K562 treated with DMSO at 1 percent for 48 hours (cell line): ENCODE data around the gene SMIM5. TPM values are rescaled to one million over a fixed set of nuclear protein-coding genes. Genes with fewer than 3 reads are reported as not detected.

Experiments
- total RNA-seq: library from RNA; unstranded; fragments of 300-600 nt; gene quantifications from 2 replicates; pipeline ENCODE4 v1.2.3, GENCODE V29; 2022; ENCODE audit warnings: low replicate concordance; ENCODE audit errors: extremely low read depth

The SMIM5 gene
- total RNA-seq, result not detected in 2 replicates

GRCh38 chr17:75632863-75633485 lies at the start of gene SMIM5:
TSS of gene SMIM5 (plus strand) at chr17:75633434. CDS start at chr17:75640202, 6,768 bp downstream.

GRCh38 chr17:75587675-75588595 lies 45.3 kb upstream of the SMIM5 start, which contains the start of gene MYO15B:
TSS of gene MYO15B (plus strand) at chr17:75587800. CDS start at chr17:75588058, 258 bp downstream.

GRCh38 chr17:75666959-75667790 lies 33.9 kb downstream of the SMIM5 start, which contains the start of the genes RECQL5 and SAP30BP:
TSS of gene RECQL5 (minus strand) at chr17:75667154. CDS start at chr17:75666557, 597 bp downstream.
TSS of gene SAP30BP (plus strand) at chr17:75667338. CDS start at chr17:75667373, 35 bp downstream.

Other genes with a start within 250 kb of the SMIM5 start
- 308 TPM in 1 of 2 replicates, not detected in the other for gene GRB2, start 227.8 kb upstream of the SMIM5 start, total RNA-seq
- gene TMEM94, start 176.8 kb upstream of the SMIM5 start, total RNA-seq, result not detected in 2 replicates
- gene CASKIN2, start 117.9 kb upstream of the SMIM5 start, total RNA-seq, result not detected in 2 replicates
- gene TSEN54, start 116.9 kb upstream of the SMIM5 start, total RNA-seq, result not detected in 2 replicates
- not detected in 2 replicates for gene LLGL2, start 107.7 kb upstream of the SMIM5 start, total RNA-seq
- not detected in 2 replicates for gene MYO15B, start 45.6 kb upstream of the SMIM5 start, total RNA-seq
- not detected in 2 replicates for gene RECQL5, start 33.7 kb downstream of the SMIM5 start, total RNA-seq
- gene SAP30BP, start 33.9 kb downstream of the SMIM5 start, total RNA-seq, result not detected in 2 replicates
- not detected in 2 replicates for gene ITGB4, start 88.0 kb downstream of the SMIM5 start, total RNA-seq
- not detected in 2 replicates for gene GALK1, start 131.8 kb downstream of the SMIM5 start, total RNA-seq
- gene UNK, start 151.4 kb downstream of the SMIM5 start, total RNA-seq, result not detected in 2 replicates
- gene UNC13D, start 211.0 kb downstream of the SMIM5 start, total RNA-seq, result 220 TPM in 1 of 2 replicates, not detected in the other
- gene WBP2, start 221.9 kb downstream of the SMIM5 start, total RNA-seq, result 432 TPM in 1 of 2 replicates, not detected in the other
- not detected in 2 replicates for gene TRIM47, start 245.1 kb downstream of the SMIM5 start, total RNA-seq